Neural cell (in vitro differentiated cells): ENCODE results near the gene C10orf105. TPM values are rescaled to one million over a fixed set of nuclear protein-coding genes. Genes with fewer than 3 reads are reported as not detected.

Experiments
- H2AFZ ChIP-seq: fragments of 200-600, 300-800 bp; sonication (generic), shearing (Covaris generic); 2 replicates; pipeline ENCODE4 v1.6.0; 2014; ENCODE audit warnings: low read depth, mild to moderate bottlenecking, antibody characterized with exemption, low read length, moderate library complexity
- H3F3A ChIP-seq: fragments of 200-600 bp; shearing (Covaris generic); 2 replicates; pipeline ENCODE4 v1.6.1; 2016; ENCODE audit warnings: mild to moderate bottlenecking, moderate library complexity, mixed read lengths, antibody characterized with exemption, low read length; ENCODE audit not compliant: insufficient read depth, poor library complexity, severe bottlenecking
- H3K27ac ChIP-seq: fragments of 200-600, 300-800 bp; sonication (generic), shearing (Covaris generic); 2 replicates; pipeline ENCODE4 v1.5.1; 2014; ENCODE audit warnings: mild to moderate bottlenecking, low read length, moderate library complexity
- H3K27me3 ChIP-seq: fragments of 300-800, 200-600 bp; sonication (generic), shearing (Covaris generic); 2 replicates; pipeline ENCODE4 v1.6.0; 2014; ENCODE audit warnings: mild to moderate bottlenecking, low read depth, low read length, moderate library complexity; ENCODE audit not compliant: insufficient read depth
- H3K36me3 ChIP-seq: fragments of 300-800, 200-600 bp; sonication (generic), shearing (Covaris generic); 2 replicates; pipeline ENCODE4 v1.5.1; 2014; ENCODE audit warnings: mild to moderate bottlenecking, antibody characterized with exemption, low read length, moderate library complexity; ENCODE audit not compliant: insufficient read depth
- H3K4me2 ChIP-seq: fragments of 300-800, 200-600 bp; sonication (generic), shearing (Covaris generic); 2 replicates; pipeline ENCODE4 v1.6.0; 2014; ENCODE audit warnings: mild to moderate bottlenecking, low read length
- H3K4me3 ChIP-seq: fragments of 300-800, 200-600 bp; sonication (generic), shearing (Covaris generic); 2 replicates; pipeline ENCODE4 v1.5.1; 2014; ENCODE audit warnings: mild to moderate bottlenecking, low read length, moderate library complexity
- H3K79me2 ChIP-seq: fragments of 200-600 bp; shearing (Covaris generic); replicated peaks from 2 replicates; pipeline ENCODE4 v1.6.0; 2014; ENCODE audit warnings: mild to moderate bottlenecking, low read length, moderate library complexity; ENCODE audit not compliant: insufficient read depth
- H3K9ac ChIP-seq: fragments of 300-800, 200-600 bp; sonication (generic), shearing (Covaris generic); 2 replicates; pipeline ENCODE4 v1.6.1; 2016; ENCODE audit warnings: mild to moderate bottlenecking, low read length, mixed read lengths
- H3K9me2 ChIP-seq: fragments of 200-600 bp; shearing (Covaris generic); 2 replicates; pipeline ENCODE4 v1.6.1; 2016; ENCODE audit warnings: mild to moderate bottlenecking, low read length, mixed read lengths; ENCODE audit not compliant: insufficient read depth
- H3K9me3 ChIP-seq: fragments of 200-600, 300-800 bp; sonication (generic), shearing (Covaris generic); 2 replicates; pipeline ENCODE4 v1.6.1; 2016; ENCODE audit warnings: mild to moderate bottlenecking, mixed run types, low read length, moderate library complexity, mixed read lengths
- H4K20me1 ChIP-seq: fragments of 200-600 bp; shearing (Covaris generic); 2 replicates; pipeline ENCODE4 v1.6.1; 2016; ENCODE audit warnings: mild to moderate bottlenecking, mixed run types; ENCODE audit not compliant: insufficient read depth
- EP300 ChIP-seq: fragments of 450-650 bp; conservative IDR thresholded peaks from 2 replicates; pipeline ENCODE4 v1.6.1; 2014; ENCODE audit warnings: antibody characterized with exemption, mild to moderate bottlenecking, moderate library complexity; ENCODE audit not compliant: poor library complexity, severe bottlenecking
- EZH2 ChIP-seq: fragments of 200-600, 300-800 bp; shearing (Covaris generic), sonication (generic); IDR thresholded peaks from 2 replicates; pipeline ENCODE4 v1.6.1; 2014; ENCODE audit warnings: antibody characterized with exemption, low read length, borderline replicate concordance, mild to moderate bottlenecking; ENCODE audit not compliant: insufficient read depth, poor library complexity, severe bottlenecking
- MXI1 ChIP-seq: fragments of 450-650 bp; conservative IDR thresholded peaks from 2 replicates; pipeline ENCODE4 v1.6.1; 2014; ENCODE audit warnings: antibody characterized with exemption, mild to moderate bottlenecking; ENCODE audit not compliant: poor library complexity, severe bottlenecking
- POLR2AphosphoS5 ChIP-seq: IDR thresholded peaks from 2 replicates; pipeline ENCODE4 v1.6.1; 2012
- RAD21 ChIP-seq: fragments of 450-650 bp; conservative IDR thresholded peaks from 2 replicates; pipeline ENCODE4 v1.6.1; 2014; ENCODE audit warnings: antibody characterized with exemption, mild to moderate bottlenecking, moderate library complexity
- SMC3 ChIP-seq: fragments of 450-650 bp; conservative IDR thresholded peaks from 2 replicates; pipeline ENCODE4 v1.6.1; 2014; ENCODE audit warnings: antibody characterized with exemption, mild to moderate bottlenecking, moderate library complexity; ENCODE audit not compliant: poor library complexity
- TAF1 ChIP-seq: IDR thresholded peaks from 2 replicates; pipeline ENCODE4 v1.6.1; 2012; ENCODE audit warnings: low read depth
- polyA plus RNA-seq: library from polyadenylated mRNA; depleted of rRNA; stranded (reverse); fragments of >200 nt; gene quantifications from 2 replicates; pipeline ENCODE4 v1.2.3, GENCODE V29; 2014
- TF ChIP-seq, protein P1 (sequence below): fragments of 450-650 bp; IDR thresholded peaks from 2 replicates; pipeline ENCODE4 v1.5.1; 2014; ENCODE audit warnings: antibody characterized with exemption, mild to moderate bottlenecking, moderate library complexity; ENCODE audit not compliant: poor library complexity, severe bottlenecking
- TF ChIP-seq, protein P2 (sequence below): IDR thresholded peaks from 2 replicates; pipeline ENCODE4 v1.6.1; 2012; ENCODE audit warnings: borderline replicate concordance

The C10orf105 gene
- polyA plus RNA-seq, 1 donor from 2014 or later, result 0.11 TPM

DNA sequence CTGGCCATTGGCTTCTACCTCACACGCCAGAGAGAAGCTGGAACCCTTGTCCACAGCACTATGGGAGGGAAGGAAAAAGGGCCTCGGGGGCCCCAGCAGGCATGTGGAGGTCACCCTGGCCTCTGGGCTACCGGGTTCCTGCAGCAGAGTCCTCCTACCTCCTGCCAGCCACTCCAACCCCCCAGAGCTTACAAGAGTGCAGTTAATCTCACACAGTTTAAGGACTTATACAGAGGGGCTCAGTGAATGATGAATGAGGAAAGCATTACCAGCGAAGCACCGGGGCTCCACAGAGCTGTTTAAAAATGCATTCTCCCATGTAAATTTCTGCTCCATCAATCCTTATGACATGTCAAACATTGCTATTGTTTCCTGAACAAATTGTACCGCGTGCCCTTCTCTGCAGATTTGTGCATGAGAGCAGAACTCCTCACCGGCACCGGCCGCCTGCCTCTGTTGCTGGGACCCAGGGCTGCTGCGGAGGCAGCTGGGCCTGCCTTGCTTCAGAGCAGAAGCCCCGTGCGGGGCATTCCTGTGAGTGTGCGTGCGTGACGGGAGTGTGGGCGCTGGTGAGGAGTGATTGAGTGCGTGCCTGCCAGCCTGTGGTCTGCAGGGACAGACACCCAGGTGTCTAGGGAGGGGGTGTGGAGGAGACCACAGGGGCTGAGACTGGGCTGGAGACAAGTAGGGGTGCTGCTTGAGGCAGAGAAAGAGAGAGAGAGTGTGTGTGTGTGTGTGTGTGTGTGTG lies 52.8 kb downstream of the C10orf105 start:
- Histone ChIP-seq H3K79me2 (no peaks in the 10 kb centered on the region), H3K27ac (peak overlapping the region; percentile 61), H4K20me1 (no peaks in the 10 kb centered on the region), H3K36me3 (no peaks in the 10 kb centered on the region), H3K9me3 (no peaks in the 10 kb centered on the region), H3K27me3 (no peaks in the 10 kb centered on the region), H3K4me2 (no peak overlapping the region), H3K9ac (peak overlapping the region; percentile 53), H3K4me3 (peak overlapping the region; percentile 36), H3F3A (no peaks in the 10 kb centered on the region), H3K9me2 (no peaks in the 10 kb centered on the region), H2AFZ (no peak overlapping the region)
- TF ChIP-seq EP300 (peak; percentile 26), POLR2AphosphoS5 (peak; percentile 27)
- TF ChIP-seq, protein P1, sequence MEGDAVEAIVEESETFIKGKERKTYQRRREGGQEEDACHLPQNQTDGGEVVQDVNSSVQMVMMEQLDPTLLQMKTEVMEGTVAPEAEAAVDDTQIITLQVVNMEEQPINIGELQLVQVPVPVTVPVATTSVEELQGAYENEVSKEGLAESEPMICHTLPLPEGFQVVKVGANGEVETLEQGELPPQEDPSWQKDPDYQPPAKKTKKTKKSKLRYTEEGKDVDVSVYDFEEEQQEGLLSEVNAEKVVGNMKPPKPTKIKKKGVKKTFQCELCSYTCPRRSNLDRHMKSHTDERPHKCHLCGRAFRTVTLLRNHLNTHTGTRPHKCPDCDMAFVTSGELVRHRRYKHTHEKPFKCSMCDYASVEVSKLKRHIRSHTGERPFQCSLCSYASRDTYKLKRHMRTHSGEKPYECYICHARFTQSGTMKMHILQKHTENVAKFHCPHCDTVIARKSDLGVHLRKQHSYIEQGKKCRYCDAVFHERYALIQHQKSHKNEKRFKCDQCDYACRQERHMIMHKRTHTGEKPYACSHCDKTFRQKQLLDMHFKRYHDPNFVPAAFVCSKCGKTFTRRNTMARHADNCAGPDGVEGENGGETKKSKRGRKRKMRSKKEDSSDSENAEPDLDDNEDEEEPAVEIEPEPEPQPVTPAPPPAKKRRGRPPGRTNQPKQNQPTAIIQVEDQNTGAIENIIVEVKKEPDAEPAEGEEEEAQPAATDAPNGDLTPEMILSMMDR, result no peak

DNA sequence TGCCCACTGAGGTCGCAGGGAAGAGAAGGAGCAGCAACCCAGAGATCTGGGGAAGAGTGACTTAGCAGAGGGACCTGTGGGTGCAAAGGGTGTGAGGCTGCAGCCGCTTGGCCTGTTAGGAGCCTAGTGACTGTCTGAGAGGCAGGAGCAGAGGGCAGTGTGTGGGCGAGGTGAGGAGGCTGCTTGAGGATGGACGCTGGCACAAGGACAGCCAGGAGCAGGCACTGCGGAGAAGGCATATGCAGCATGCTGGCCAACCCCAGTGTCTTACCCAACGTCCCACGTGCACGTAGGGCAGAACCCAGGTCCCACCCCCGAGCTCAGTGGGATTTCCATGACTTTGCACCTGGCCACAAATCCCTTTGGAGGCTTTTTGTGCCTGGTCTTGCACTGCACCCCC lies 54.1 kb downstream of the C10orf105 start:
- no peaks in the 10 kb centered on the region for H3F3A ChIP-seq
- no peaks in the 10 kb centered on the region for H4K20me1 ChIP-seq
- H3K4me3 ChIP-seq, result no peak overlapping the region
- H2AFZ ChIP-seq, result no peak overlapping the region
- TF ChIP-seq SMC3, result no peak
- TF ChIP-seq TAF1, result no peak
- TF ChIP-seq, protein P1, result no peak
- no peak for TF ChIP-seq EP300
- TF ChIP-seq EZH2, result no peak
- TF ChIP-seq, protein P2, sequence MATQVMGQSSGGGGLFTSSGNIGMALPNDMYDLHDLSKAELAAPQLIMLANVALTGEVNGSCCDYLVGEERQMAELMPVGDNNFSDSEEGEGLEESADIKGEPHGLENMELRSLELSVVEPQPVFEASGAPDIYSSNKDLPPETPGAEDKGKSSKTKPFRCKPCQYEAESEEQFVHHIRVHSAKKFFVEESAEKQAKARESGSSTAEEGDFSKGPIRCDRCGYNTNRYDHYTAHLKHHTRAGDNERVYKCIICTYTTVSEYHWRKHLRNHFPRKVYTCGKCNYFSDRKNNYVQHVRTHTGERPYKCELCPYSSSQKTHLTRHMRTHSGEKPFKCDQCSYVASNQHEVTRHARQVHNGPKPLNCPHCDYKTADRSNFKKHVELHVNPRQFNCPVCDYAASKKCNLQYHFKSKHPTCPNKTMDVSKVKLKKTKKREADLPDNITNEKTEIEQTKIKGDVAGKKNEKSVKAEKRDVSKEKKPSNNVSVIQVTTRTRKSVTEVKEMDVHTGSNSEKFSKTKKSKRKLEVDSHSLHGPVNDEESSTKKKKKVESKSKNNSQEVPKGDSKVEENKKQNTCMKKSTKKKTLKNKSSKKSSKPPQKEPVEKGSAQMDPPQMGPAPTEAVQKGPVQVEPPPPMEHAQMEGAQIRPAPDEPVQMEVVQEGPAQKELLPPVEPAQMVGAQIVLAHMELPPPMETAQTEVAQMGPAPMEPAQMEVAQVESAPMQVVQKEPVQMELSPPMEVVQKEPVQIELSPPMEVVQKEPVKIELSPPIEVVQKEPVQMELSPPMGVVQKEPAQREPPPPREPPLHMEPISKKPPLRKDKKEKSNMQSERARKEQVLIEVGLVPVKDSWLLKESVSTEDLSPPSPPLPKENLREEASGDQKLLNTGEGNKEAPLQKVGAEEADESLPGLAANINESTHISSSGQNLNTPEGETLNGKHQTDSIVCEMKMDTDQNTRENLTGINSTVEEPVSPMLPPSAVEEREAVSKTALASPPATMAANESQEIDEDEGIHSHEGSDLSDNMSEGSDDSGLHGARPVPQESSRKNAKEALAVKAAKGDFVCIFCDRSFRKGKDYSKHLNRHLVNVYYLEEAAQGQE, result no peak
- TF ChIP-seq RAD21, result no peak
- TF ChIP-seq POLR2AphosphoS5, result no peak
- no peak for TF ChIP-seq MXI1
- no peak overlapping the region for H3K27ac ChIP-seq
- no peaks in the 10 kb centered on the region for H3K9me2 ChIP-seq
- no peaks in the 10 kb centered on the region for H3K79me2 ChIP-seq
- no peak overlapping the region for H3K9ac ChIP-seq
- H3K9me3 ChIP-seq, result no peaks in the 10 kb centered on the region
- no peaks in the 10 kb centered on the region for H3K36me3 ChIP-seq
- no peaks in the 10 kb centered on the region for H3K27me3 ChIP-seq
- H3K4me2 ChIP-seq, result no peak overlapping the region
